Measurements from ENCODE around the gene CHD2.

Gene CHD2

DNA sequence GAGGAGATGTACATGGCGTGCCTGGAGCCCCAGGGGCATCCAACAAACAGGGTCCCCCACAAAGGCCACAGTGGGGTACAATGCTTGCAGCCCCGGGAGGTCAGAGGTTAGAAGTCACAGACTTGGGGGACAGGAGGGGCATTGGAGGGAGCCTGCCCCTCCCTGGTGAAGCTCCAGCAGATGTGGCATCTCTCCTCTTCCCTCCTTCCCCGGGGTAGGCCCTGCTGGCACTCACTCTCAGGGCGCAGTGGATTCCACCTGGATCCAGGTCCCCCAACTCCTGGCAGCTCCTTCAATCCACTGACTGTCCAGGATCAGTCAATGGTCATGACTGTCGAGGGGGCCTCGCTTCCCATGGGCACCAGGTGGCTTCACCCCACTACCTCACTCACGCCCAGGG lies 156.7 kb downstream of the CHD2 start:
- ATAC-seq, result no peak
- TF ChIP-seq ZNF565 (CRISPR knock-in tag; conservative IDR thresholded peaks at IDR 0.05; ENCODE audit: low read depth) (no peak), ZNF70 (CRISPR knock-in tag; IDR thresholded peaks at IDR 0.05) (no peak), ZC3H10 (CRISPR knock-in tag; IDR thresholded peaks at IDR 0.05) (no peak), CSDC2 (CRISPR knock-in tag; IDR thresholded peaks at IDR 0.05) (no peak), TOX (CRISPR knock-in tag; IDR thresholded peaks at IDR 0.05; ENCODE audit: borderline replicate concordance) (no peak), TCF4 (CRISPR knock-in tag; IDR thresholded peaks at IDR 0.05; ENCODE audit: borderline replicate concordance) (no peak), SNAI2 (CRISPR knock-in tag; IDR thresholded peaks at IDR 0.05) (no peak), ESRRG (CRISPR knock-in tag; IDR thresholded peaks at IDR 0.05) (no peak), ISL1 (CRISPR knock-in tag; IDR thresholded peaks at IDR 0.05) (no peak)
- TF ChIP-seq, protein P1, sequence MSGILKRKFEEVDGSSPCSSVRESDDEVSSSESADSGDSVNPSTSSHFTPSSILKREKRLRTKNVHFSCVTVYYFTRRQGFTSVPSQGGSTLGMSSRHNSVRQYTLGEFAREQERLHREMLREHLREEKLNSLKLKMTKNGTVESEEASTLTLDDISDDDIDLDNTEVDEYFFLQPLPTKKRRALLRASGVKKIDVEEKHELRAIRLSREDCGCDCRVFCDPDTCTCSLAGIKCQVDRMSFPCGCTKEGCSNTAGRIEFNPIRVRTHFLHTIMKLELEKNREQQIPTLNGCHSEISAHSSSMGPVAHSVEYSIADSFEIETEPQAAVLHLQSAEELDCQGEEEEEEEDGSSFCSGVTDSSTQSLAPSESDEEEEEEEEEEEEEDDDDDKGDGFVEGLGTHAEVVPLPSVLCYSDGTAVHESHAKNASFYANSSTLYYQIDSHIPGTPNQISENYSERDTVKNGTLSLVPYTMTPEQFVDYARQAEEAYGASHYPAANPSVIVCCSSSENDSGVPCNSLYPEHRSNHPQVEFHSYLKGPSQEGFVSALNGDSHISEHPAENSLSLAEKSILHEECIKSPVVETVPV (CRISPR knock-in tag; IDR thresholded peaks at IDR 0.05), result no peak
- TF ChIP-seq, protein P2, sequence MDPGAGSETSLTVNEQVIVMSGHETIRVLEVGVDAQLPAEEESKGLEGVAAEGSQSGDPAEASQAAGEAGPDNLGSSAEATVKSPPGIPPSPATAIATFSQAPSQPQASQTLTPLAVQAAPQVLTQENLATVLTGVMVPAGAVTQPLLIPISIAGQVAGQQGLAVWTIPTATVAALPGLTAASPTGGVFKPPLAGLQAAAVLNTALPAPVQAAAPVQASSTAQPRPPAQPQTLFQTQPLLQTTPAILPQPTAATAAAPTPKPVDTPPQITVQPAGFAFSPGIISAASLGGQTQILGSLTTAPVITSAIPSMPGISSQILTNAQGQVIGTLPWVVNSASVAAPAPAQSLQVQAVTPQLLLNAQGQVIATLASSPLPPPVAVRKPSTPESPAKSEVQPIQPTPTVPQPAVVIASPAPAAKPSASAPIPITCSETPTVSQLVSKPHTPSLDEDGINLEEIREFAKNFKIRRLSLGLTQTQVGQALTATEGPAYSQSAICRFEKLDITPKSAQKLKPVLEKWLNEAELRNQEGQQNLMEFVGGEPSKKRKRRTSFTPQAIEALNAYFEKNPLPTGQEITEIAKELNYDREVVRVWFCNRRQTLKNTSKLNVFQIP (CRISPR knock-in tag; IDR thresholded peaks at IDR 0.05; ENCODE audit: borderline replicate concordance, low read depth), result no peak
- TF ChIP-seq, protein P3, sequence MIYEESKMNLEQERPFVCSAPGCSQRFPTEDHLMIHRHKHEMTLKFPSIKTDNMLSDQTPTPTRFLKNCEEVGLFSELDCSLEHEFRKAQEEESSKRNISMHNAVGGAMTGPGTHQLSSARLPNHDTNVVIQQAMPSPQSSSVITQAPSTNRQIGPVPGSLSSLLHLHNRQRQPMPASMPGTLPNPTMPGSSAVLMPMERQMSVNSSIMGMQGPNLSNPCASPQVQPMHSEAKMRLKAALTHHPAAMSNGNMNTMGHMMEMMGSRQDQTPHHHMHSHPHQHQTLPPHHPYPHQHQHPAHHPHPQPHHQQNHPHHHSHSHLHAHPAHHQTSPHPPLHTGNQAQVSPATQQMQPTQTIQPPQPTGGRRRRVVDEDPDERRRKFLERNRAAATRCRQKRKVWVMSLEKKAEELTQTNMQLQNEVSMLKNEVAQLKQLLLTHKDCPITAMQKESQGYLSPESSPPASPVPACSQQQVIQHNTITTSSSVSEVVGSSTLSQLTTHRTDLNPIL (CRISPR knock-in tag; IDR thresholded peaks at IDR 0.05; ENCODE audit: low read depth), result no peak
- TF ChIP-seq, protein P4, sequence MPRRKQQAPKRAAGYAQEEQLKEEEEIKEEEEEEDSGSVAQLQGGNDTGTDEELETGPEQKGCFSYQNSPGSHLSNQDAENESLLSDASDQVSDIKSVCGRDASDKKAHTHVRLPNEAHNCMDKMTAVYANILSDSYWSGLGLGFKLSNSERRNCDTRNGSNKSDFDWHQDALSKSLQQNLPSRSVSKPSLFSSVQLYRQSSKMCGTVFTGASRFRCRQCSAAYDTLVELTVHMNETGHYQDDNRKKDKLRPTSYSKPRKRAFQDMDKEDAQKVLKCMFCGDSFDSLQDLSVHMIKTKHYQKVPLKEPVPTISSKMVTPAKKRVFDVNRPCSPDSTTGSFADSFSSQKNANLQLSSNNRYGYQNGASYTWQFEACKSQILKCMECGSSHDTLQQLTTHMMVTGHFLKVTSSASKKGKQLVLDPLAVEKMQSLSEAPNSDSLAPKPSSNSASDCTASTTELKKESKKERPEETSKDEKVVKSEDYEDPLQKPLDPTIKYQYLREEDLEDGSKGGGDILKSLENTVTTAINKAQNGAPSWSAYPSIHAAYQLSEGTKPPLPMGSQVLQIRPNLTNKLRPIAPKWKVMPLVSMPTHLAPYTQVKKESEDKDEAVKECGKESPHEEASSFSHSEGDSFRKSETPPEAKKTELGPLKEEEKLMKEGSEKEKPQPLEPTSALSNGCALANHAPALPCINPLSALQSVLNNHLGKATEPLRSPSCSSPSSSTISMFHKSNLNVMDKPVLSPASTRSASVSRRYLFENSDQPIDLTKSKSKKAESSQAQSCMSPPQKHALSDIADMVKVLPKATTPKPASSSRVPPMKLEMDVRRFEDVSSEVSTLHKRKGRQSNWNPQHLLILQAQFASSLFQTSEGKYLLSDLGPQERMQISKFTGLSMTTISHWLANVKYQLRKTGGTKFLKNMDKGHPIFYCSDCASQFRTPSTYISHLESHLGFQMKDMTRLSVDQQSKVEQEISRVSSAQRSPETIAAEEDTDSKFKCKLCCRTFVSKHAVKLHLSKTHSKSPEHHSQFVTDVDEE (CRISPR knock-in tag; IDR thresholded peaks at IDR 0.05), result no peak
- TF ChIP-seq, protein P5, sequence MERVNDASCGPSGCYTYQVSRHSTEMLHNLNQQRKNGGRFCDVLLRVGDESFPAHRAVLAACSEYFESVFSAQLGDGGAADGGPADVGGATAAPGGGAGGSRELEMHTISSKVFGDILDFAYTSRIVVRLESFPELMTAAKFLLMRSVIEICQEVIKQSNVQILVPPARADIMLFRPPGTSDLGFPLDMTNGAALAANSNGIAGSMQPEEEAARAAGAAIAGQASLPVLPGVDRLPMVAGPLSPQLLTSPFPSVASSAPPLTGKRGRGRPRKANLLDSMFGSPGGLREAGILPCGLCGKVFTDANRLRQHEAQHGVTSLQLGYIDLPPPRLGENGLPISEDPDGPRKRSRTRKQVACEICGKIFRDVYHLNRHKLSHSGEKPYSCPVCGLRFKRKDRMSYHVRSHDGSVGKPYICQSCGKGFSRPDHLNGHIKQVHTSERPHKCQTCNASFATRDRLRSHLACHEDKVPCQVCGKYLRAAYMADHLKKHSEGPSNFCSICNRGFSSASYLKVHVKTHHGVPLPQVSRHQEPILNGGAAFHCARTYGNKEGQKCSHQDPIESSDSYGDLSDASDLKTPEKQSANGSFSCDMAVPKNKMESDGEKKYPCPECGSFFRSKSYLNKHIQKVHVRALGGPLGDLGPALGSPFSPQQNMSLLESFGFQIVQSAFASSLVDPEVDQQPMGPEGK (CRISPR knock-in tag; IDR thresholded peaks at IDR 0.05; ENCODE audit: borderline replicate concordance), result no peak

DNA sequence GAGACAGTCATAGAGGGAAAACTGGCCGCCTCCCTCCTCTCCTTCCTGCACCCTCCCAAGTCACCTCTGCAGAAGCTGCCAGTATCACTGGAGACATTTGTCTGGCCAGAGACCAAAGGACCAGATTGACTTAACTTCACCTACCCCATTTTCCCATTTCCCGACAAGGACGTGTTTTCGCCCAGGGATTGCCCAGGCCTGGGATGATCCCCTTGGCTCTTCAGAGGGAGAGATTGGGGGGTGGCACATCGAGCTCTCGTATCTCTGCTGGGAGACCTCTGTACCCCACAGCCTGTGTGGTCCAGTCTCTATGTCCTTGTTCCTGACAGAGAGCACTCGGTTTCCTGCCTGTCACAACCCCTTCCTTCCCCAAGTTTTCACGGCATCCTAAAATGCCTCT lies 157.5 kb downstream of the CHD2 start:
- ATAC-seq, result no peak
- TF ChIP-seq ZNF565 (CRISPR knock-in tag; conservative IDR thresholded peaks at IDR 0.05; ENCODE audit: low read depth) (no peak), ESRRG (CRISPR knock-in tag; IDR thresholded peaks at IDR 0.05) (no peak), TCF4 (CRISPR knock-in tag; IDR thresholded peaks at IDR 0.05; ENCODE audit: borderline replicate concordance) (no peak), ZC3H10 (CRISPR knock-in tag; IDR thresholded peaks at IDR 0.05) (no peak), CSDC2 (CRISPR knock-in tag; IDR thresholded peaks at IDR 0.05) (no peak), PPARA (CRISPR knock-in tag; IDR thresholded peaks at IDR 0.05; ENCODE audit: borderline replicate concordance) (no peak)
- TF ChIP-seq, protein P2 (CRISPR knock-in tag; IDR thresholded peaks at IDR 0.05; ENCODE audit: borderline replicate concordance, low read depth), result no peak

DNA sequence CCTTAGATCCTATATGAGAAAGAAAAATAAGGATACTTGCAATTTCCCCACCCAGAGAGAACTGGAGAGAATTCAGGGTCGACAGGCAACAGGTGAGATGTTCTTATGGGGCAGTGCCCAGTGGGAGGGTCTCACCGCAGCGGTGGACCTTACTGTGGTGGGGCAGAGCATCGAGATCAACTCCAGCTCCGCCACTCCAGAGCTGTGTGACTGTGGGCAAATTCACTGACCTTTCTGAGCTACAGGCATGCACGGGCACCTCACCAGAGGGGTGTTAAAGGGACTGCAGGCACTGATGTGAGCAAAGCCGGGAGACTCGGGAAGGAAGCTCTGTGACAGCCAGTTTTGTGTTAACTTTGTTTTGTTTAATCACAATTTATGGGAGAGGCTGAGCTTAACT lies 158.0 kb downstream of the CHD2 start:
- ATAC-seq, result no peak
- no peak for TF ChIP-seq GLIS3 (CRISPR knock-in tag; IDR thresholded peaks at IDR 0.05)
- no peak for TF ChIP-seq ZNF8 (CRISPR knock-in tag; IDR thresholded peaks at IDR 0.05)
- TF ChIP-seq, protein P4 (CRISPR knock-in tag; IDR thresholded peaks at IDR 0.05), result no peak
- no peak for TF ChIP-seq ESRRG (CRISPR knock-in tag; IDR thresholded peaks at IDR 0.05)
- TF ChIP-seq ZFP3 (CRISPR knock-in tag; IDR thresholded peaks at IDR 0.05), result no peak
- TF ChIP-seq TCF4 (CRISPR knock-in tag; IDR thresholded peaks at IDR 0.05; ENCODE audit: borderline replicate concordance), result no peak
- TF ChIP-seq, protein P5 (CRISPR knock-in tag; IDR thresholded peaks at IDR 0.05; ENCODE audit: borderline replicate concordance), result no peak
- TF ChIP-seq CSDC2 (CRISPR knock-in tag; IDR thresholded peaks at IDR 0.05), result no peak
- TF ChIP-seq, protein P1 (CRISPR knock-in tag; IDR thresholded peaks at IDR 0.05), result no peak
- TF ChIP-seq OSR1 (CRISPR knock-in tag; IDR thresholded peaks at IDR 0.05), result no peak
